ENCODE measurements around the gene KIF16B. TPM values are rescaled to one million over a fixed set of nuclear protein-coding genes. Genes with fewer than 3 reads are reported as not detected.

KIF16B gene
- total and polyA plus RNA-seq, 9 of the 15 experiments (the other 6 are each of a cell fraction or from before 2014, with no cell fraction given), result 1.00 to 10.6 (median 8.5) TPM

DNA sequence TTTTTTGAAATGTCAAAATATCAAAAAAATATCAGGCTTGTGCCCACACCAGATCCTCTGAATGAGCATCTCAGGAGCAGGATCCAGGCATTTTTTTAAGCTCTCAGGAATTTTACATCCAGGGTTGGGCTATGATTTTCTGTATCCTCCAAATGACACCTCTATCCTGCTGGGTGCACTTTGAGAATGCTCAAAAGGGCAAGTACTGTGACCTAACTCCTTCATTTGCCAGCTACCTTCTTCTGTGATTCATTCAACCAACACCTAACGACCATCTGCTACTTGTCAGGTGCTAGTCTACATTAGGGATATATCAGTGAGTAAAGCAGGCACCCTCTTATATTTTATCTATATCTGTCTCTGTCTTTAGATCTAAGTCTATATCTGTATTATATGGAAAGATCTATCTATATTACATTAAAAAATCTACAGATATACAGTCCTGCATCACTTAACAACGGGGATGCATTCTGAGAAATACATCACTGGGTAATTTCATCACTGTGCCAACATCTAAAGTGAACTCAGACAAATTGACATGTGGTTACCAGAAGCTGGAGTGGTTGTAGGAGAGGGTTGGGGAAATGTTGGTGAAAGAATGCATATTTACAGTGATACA, 131.6 kb downstream of the KIF16B start:
- in situ Hi-C loops (cut with MboI) (no loop called here), intact Hi-C loops (cut with micrococcal nuclease) (no loop called here)
- WGBS (ENCODE audit: insufficient coverage, low coverage, missing lambda C conversion rate), result 15% methylated on average over 2 of the region's 2 CpGs
- Histone ChIP-seq H3K9me1 (ENCODE audit: control insufficient read depth, insufficient read depth, low read length) (no peaks in the 10 kb centered on the region), H3K9me3 (replicated peaks; ENCODE audit: control insufficient read depth, insufficient read depth, low read depth, low read length) (no peaks in the 10 kb centered on the region), H3K9ac (ENCODE audit: insufficient read depth in 1 of 2, low read depth in 2 of 2, low read length in 2 of 2) (no peak overlapping the region), H4K20me1 (replicated peaks; ENCODE audit: control insufficient read depth, insufficient read depth, low read length) (no peaks in the 10 kb centered on the region), H3K4me3 (no peak overlapping the region), H3K36me3 (ENCODE audit: control insufficient read depth, insufficient read depth, low read length) (no peaks in the 10 kb centered on the region), H3K4me1 (replicated peaks in 1 of 2; ENCODE audit: control insufficient read depth in 2 of 2, insufficient read depth in 2 of 2, low read length in 2 of 2) (no peaks in the 10 kb centered on the region), H2AFZ (ENCODE audit: low read depth, low read length) (no peak overlapping the region), H3K79me2 (ENCODE audit: control insufficient read depth, insufficient read depth, low read length) (no peaks in the 10 kb centered on the region), H3K27me3 (ENCODE audit: control insufficient read depth in 2 of 2, insufficient read depth in 2 of 2, low read length in 2 of 2) (no peaks in the 10 kb centered on the region), H3K4me2 (ENCODE audit: insufficient read depth, low read length) (no peak overlapping the region), H3K27ac (ENCODE audit: extremely low read depth, low read depth, low read length) (no peak overlapping the region)
- FAIRE-seq, result no peak
- DNase-seq (ENCODE audit: extremely low read depth in 1 of 4, low spot score in 3 of 4), result no peak
- no TSS peak for BruUV-seq (replicated peaks)
- CTCF ChIA-PET (ENCODE audit: low intra/inter-chr PET ratio), result no interaction called here
- TF ChIP-seq PHF20 (IDR thresholded peaks at IDR 0.05; ENCODE audit: partially characterized antibody) (no peak), U2AF1 (optimal IDR thresholded peaks at IDR 0.05; ENCODE audit: low read depth, low read length) (no peak), ETV1 (tag; conservative IDR thresholded peaks at IDR 0.05; ENCODE audit: low read depth) (no peak)
- ATAC-seq, result no peak
- POLR2A ChIA-PET, result no interaction called here

DNA sequence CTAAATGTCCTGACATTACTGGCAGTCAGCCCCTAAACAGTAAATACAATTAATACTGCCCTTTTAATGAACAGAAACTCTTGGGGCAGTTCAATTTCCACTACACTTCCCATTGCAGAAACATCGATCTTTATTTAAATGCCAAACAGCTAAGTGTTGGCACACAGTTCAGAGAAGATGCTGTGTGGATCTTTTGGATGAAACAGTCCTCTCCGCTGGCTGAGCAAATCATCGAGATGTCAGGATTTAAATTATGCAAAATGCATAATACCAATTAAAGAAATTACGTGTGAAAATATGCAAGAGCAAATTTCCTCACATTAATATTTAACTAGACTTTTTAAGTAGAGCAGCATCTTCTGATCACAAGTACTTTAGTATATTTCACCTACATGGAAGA, 132.6 kb downstream of the KIF16B start:
- H3K4me2 ChIP-seq (ENCODE audit: insufficient read depth, low read length), result no peak overlapping the region
- H3K4me3 ChIP-seq, result no peak overlapping the region
- H3K36me3 ChIP-seq (ENCODE audit: control insufficient read depth, insufficient read depth, low read length), result no peaks in the 10 kb centered on the region
- ATAC-seq (no peak), DNase-seq (ENCODE audit: extremely low read depth in 1 of 4, low spot score in 3 of 4) (no peak), FAIRE-seq (no peak)
- in situ Hi-C loops (cut with MboI) (no loop called here), intact Hi-C loops (cut with micrococcal nuclease) (no loop called here)
- H4K20me1 ChIP-seq (replicated peaks; ENCODE audit: control insufficient read depth, insufficient read depth, low read length), result no peaks in the 10 kb centered on the region
- ChIA-PET POLR2A (no interaction called here), CTCF (ENCODE audit: low intra/inter-chr PET ratio) (no interaction called here)
- BruUV-seq (replicated peaks), result no TSS peak
- no peak overlapping the region for H3K27ac ChIP-seq (ENCODE audit: extremely low read depth, low read depth, low read length)
- WGBS (ENCODE audit: insufficient coverage, low coverage, missing lambda C conversion rate), result 68% methylated on average over 4 of the region's 4 CpGs
- H2AFZ ChIP-seq (ENCODE audit: low read depth, low read length), result no peak overlapping the region
- no peaks in the 10 kb centered on the region for H3K4me1 ChIP-seq (replicated peaks in 1 of 2; ENCODE audit: control insufficient read depth in 2 of 2, insufficient read depth in 2 of 2, low read length in 2 of 2)
- H3K9ac ChIP-seq (ENCODE audit: insufficient read depth in 1 of 2, low read depth in 2 of 2, low read length in 2 of 2), result no peak overlapping the region
- H3K9me1 ChIP-seq (ENCODE audit: control insufficient read depth, insufficient read depth, low read length), result no peaks in the 10 kb centered on the region
- H3K27me3 ChIP-seq (ENCODE audit: control insufficient read depth in 2 of 2, insufficient read depth in 2 of 2, low read length in 2 of 2), result no peaks in the 10 kb centered on the region
- no peaks in the 10 kb centered on the region for H3K79me2 ChIP-seq (ENCODE audit: control insufficient read depth, insufficient read depth, low read length)
- TF ChIP-seq KLF16 (IDR thresholded peaks at IDR 0.05) (no peak), CHCHD3 (CRISPR knock-in tag; IDR thresholded peaks at IDR 0.05) (no peak), TOE1 (IDR thresholded peaks at IDR 0.05; ENCODE audit: borderline replicate concordance) (no peak), TOE1 (CRISPR knock-in tag; IDR thresholded peaks at IDR 0.05; ENCODE audit: borderline replicate concordance, low read depth) (no peak), ZNF668 (CRISPR knock-in tag; IDR thresholded peaks at IDR 0.05) (no peak), MED1 (CRISPR knock-in tag; IDR thresholded peaks at IDR 0.05; ENCODE audit: borderline replicate concordance) (no peak)
- TF ChIP-seq, protein P1, sequence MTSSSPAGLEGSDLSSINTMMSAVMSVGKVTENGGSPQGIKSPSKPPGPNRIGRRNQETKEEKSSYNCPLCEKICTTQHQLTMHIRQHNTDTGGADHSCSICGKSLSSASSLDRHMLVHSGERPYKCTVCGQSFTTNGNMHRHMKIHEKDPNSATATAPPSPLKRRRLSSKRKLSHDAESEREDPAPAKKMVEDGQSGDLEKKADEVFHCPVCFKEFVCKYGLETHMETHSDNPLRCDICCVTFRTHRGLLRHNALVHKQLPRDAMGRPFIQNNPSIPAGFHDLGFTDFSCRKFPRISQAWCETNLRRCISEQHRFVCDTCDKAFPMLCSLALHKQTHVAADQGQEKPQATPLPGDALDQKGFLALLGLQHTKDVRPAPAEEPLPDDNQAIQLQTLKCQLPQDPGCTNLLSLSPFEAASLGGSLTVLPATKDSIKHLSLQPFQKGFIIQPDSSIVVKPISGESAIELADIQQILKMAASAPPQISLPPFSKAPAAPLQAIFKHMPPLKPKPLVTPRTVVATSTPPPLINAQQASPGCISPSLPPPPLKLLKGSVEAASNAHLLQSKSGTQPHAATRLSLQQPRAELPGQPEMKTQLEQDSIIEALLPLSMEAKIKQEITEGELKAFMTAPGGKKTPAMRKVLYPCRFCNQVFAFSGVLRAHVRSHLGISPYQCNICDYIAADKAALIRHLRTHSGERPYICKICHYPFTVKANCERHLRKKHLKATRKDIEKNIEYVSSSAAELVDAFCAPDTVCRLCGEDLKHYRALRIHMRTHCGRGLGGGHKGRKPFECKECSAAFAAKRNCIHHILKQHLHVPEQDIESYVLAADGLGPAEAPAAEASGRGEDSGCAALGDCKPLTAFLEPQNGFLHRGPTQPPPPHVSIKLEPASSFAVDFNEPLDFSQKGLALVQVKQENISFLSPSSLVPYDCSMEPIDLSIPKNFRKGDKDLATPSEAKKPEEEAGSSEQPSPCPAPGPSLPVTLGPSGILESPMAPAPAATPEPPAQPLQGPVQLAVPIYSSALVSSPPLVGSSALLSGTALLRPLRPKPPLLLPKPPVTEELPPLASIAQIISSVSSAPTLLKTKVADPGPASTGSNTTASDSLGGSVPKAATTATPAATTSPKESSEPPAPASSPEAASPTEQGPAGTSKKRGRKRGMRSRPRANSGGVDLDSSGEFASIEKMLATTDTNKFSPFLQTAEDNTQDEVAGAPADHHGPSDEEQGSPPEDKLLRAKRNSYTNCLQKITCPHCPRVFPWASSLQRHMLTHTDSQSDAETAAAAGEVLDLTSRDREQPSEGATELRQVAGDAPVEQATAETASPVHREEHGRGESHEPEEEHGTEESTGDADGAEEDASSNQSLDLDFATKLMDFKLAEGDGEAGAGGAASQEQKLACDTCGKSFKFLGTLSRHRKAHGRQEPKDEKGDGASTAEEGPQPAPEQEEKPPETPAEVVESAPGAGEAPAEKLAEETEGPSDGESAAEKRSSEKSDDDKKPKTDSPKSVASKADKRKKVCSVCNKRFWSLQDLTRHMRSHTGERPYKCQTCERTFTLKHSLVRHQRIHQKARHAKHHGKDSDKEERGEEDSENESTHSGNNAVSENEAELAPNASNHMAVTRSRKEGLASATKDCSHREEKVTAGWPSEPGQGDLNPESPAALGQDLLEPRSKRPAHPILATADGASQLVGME (CRISPR knock-in tag; IDR thresholded peaks at IDR 0.05), result no peak
- H3K9me3 ChIP-seq (replicated peaks; ENCODE audit: control insufficient read depth, insufficient read depth, low read depth, low read length), result no peaks in the 10 kb centered on the region
